SH-SY5Y (cell line): ENCODE measurements around the gene PRR35.

Source experiments
- GATA2 ChIP-seq: IDR thresholded peaks from 2 replicates; pipeline ENCODE4 v1.6.1; 2011; ENCODE audit warnings: mild to moderate bottlenecking, low read depth, low read length
- GATA3 ChIP-seq: IDR thresholded peaks from 2 replicates; pipeline ENCODE4 v1.6.1; 2011; ENCODE audit warnings: low read depth, mild to moderate bottlenecking, low read length, moderate library complexity

GRCh38 chr16:519841-520687, 40.1 kb upstream of the PRR35 start:
- TF ChIP-seq GATA3 (no peak), GATA2 (no peak)
